ACHN (cell line): ENCODE measurements around the gene P4HTM.

Experiments used
- DNase-seq: peaks from one replicate; pipeline ENCODE4 v3.0.0-alpha.2; 2015
- in situ Hi-C: cut with HindIII; loops from 2 replicates; pipeline ENCODE4 v1.10.0; 2017; ENCODE audit warnings: low sequenced_read_pairs, low pct_ligation_motif_present, low pct_unique_long_range_greater_than_20kb

The P4HTM gene

GRCh38 chr3:48980295-48980694 is 9.7 kb upstream of the P4HTM start:
- no peak for DNase-seq
- in situ Hi-C loops = no loop called here

GRCh38 chr3:48982016-48982415 is 8.0 kb upstream of the P4HTM start:
- no peak for DNase-seq
- in situ Hi-C loops = no loop called here

- in situ Hi-C loops = no loop called here
Observed at GRCh38 chr3:48982686-48983085, 7.4 kb upstream of the P4HTM start.

GRCh38 chr3:48983096-48983495 is 6.9 kb upstream of the P4HTM start:
- DNase-seq = no peak
- in situ Hi-C loops = no loop called here

More at GRCh38 chr3:48982686-48983085, 7.4 kb upstream of the P4HTM start:
- DNase-seq = no peak

- no peak for DNase-seq
- in situ Hi-C loops = no loop called here
Observed at GRCh38 chr3:48984663-48985062, 5.4 kb upstream of the P4HTM start.

GRCh38 chr3:48985831-48986376 is 4.1 kb upstream of the P4HTM start:
- in situ Hi-C loops = no loop called here
- no peak for DNase-seq

- peak; percentile 10 for DNase-seq
- in situ Hi-C loops = no loop called here
Observed at GRCh38 chr3:48989126-48989795, 780 bp upstream of the P4HTM start.

- in situ Hi-C loops = no loop called here
- DNase-seq = peak; percentile 34
Observed at GRCh38 chr3:48990636-48991469, 812 bp downstream of the P4HTM start.

- no peak for DNase-seq
- in situ Hi-C loops = no loop called here
Observed at GRCh38 chr3:48991851-48992545, 2.0 kb downstream of the P4HTM start.

- in situ Hi-C loops = no loop called here
- no peak for DNase-seq
Observed at GRCh38 chr3:48993834-48994233, 3.8 kb downstream of the P4HTM start.

- in situ Hi-C loops = no loop called here
- no peak for DNase-seq
Observed at GRCh38 chr3:48996640-48997039, 6.6 kb downstream of the P4HTM start.

GRCh38 chr3:48997102-48997635 is 7.1 kb downstream of the P4HTM start:
- in situ Hi-C loops = no loop called here
- DNase-seq = no peak

- in situ Hi-C loops = no loop called here
- DNase-seq = no peak
Observed at GRCh38 chr3:48997714-48998637, 7.9 kb downstream of the P4HTM start.

- DNase-seq = no peak
- in situ Hi-C loops = no loop called here
Observed at GRCh38 chr3:48999085-48999858, 9.2 kb downstream of the P4HTM start.

- DNase-seq = no peak
- in situ Hi-C loops = no loop called here
Observed at GRCh38 chr3:49001155-49001554, 11.1 kb downstream of the P4HTM start.

GRCh38 chr3:49004352-49005302 is 14.6 kb downstream of the P4HTM start:
- in situ Hi-C loops = no loop called here
- DNase-seq = no peak
